Hypothalamus (tissue), 51 donors: Measurements from ENCODE around the gene XBP1.
"Not testable (repeated sequence)": the region's sequence is repeated elsewhere in the genome, so short reads cannot be mapped to it uniquely, and the experiment has no call there.

ENCODE experiments used
- DNase-seq, 51 donors: peaks; one replicate each; lab custom pipeline; 2025; lab: John Stamatoyannopoulos, UW

The XBP1 gene

DNA sequence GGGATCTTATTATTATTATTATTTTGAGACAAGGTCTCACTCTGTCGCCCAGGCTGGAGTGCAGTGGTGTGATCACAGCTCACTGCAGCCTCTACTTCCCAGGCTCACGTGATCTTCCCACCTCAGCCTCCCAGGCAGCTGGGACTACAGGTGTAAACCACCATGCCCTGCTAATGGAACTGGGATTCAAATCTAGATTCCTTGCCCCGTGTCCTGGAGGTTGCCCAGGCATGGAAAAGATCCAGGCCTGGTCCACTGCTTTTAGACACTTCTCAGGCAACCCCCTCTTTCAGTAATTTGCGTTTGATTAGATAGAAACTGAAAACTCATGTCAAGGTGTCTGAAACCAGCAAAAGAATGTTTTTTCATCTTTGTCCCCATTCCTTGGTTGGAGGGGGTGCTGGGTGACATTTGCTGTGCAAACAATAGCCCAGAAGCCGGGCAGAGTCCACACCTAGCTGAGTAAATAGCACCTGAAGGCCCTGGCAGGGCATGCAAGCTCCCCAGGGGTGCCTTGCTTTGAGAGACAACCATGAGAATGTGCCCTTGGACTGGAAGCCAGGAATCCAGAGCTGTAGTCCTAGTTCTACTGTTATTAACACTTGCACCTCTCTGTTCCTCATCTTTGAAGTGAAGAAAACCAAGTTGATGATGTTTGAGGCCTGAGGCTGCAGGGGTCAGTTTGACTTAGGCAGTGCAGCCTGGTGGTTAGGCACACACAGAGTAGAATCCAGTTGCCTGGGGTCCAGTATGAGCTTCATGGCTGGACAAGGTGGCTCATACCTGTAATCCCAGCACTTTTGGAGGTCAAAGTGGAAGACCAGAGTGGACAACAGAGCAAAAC is 19.1 kb upstream of the XBP1 start:
- no peak for DNase-seq

DNA sequence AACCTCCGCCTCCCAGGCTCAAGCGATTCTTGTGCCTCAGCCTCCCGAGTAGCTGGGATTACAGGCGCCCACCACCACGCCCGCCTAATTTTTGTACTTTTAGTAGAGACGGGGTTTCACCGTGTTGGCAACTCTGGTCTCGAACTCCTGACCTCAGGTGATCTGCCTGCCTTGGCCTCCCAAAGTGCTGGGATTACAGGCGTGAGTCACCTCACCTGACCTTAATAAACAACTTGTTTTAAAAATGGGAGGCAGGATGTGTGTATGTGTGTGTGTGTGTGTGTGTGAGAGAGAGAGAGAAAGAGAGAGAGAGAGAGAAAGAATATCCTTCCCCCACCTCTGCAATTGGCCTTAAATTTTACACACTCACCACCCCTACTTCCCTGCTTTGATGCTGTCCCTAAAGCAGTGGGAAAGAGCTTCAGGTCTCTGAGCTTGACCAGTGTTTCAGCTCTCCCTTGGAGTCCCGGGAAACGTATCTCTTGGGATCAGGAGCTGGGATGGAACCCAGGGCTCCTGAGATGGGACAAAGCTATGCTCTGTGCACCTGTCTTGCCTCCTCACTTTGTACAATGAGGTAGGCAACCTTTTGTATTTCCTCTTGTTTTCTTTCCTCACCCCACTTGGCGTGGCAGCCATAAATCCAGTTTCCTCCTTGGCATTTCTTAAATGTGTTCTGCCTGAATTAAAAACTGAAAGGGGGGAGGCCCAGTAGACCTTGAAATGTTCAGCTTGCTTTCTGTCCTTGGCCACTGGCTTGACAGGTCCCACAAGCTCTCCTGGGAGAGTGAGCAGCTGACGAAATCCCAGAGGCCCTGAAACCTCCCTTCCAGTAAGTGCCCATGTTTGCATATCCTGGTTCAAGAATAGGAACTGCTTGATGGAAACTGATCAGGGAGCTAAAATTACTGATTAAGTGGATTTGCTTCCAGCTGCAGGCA is 17.8 kb upstream of the XBP1 start:
- no peak for DNase-seq

DNA sequence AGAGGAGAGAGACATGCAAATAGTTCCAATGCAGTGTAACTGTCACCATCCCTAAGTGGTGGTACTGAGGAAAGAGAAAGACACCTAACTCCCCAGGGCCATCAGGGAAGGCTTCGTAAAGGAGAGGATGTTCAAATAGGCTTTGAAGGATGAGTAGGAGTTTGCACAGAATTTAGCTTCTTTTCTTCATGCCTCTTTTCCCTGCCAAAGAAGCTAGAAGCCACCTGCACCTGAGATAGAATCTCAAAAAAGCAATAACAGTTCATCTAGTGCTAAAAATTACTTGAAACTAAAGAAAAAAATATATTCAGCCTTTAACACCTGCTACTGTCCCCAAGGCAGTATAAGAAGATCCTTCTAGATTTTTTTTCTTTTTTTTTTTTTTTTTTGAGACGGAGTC is 16.7 kb upstream of the XBP1 start:
- DNase-seq, result no peak

DNA sequence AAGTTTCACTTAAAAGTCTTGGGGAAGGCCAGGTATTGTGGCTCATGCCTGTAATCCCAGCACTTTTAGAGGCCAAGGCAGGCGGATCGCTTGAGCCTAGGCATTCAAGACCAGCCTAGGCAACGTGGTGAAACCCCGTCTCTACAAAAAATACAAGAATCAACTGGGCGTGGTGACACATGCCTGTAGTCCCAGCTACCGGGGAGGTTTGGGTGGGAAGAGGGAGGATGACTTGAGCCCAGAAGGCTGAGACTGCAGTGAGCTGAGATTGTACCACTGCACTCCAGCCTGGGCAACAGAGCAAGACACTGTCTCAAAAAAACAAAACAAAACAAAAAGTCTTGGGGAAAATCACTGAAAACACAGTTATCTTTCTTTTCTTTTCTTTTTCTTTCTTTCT is 15.4 kb upstream of the XBP1 start:
- no peak for DNase-seq

DNA sequence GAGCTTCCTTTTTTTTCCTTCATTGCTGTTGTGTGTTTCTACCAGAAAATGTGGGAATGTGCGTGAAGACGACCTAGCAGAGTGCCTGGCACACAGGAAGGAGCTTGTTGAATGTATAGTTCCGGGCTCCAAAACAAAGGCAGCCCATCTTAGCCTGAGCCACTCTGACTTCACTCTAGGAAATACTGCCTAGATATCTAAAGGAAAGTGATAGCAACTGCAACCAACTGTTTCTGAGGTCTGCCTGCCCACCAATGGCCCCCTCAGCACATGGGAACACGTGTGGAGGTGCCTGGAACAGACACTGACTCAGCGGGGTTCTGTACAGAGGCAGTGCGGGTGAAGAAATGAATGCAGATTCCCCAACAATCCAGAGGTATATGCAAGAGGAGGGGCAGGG is 14.7 kb upstream of the XBP1 start:
- DNase-seq, result no peak

DNA sequence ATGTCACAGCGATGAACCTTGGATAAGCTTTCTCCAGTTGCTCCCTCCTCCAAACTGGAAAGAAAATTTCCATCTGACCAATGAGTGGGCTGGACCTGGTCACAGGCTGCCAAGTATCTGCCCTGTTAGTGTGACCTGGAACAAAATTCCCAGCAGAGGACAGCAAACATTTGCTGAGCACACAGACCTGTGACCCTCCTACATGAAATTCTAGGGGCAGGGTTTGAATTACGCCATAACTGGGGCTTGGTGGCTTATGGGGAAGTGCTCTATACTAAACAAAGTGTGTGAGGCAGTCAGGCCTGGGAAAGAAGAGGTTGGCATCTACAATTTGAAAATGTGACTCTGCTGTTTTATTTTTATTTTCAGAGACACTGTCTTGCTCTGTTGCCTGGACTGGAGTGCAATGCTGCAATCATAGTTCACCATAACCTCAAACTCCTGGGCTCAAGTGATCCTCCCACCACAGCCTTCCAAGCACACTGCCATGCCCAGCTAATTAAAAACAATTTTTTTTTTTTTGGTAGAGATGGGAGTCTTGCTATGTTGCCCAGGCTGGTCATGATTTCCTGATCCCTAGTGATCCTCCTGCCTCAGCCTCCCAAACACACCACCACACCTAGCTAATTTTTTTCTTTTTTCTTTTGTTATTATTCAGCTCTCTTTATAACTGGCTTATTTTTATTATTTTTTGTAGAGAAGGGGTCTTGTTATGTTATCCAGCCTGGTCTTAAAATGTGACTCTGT is 13.6 kb upstream of the XBP1 start:
- DNase-seq, result peak in 1 of 51 donors; percentile 8

DNA sequence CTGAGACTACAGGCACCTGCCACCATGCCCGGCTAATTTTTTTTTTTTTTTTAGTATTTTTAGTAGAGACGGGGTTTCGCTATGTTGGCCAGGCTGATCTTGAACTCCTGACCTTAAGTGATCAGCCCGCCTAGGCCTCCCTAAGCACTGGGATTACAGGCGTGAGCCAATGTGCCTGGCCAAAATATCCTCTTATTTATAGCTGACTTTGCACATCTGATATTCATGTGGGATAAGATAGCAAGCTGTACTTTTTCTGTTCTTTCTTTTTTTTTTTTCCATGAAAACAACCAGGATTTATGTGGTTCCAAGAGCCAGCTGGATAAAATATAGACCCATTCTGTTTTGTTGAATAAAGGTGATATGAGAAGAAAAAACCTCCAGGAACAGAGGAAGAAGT is 12.1 kb upstream of the XBP1 start:
- DNase-seq, result no peak

DNA sequence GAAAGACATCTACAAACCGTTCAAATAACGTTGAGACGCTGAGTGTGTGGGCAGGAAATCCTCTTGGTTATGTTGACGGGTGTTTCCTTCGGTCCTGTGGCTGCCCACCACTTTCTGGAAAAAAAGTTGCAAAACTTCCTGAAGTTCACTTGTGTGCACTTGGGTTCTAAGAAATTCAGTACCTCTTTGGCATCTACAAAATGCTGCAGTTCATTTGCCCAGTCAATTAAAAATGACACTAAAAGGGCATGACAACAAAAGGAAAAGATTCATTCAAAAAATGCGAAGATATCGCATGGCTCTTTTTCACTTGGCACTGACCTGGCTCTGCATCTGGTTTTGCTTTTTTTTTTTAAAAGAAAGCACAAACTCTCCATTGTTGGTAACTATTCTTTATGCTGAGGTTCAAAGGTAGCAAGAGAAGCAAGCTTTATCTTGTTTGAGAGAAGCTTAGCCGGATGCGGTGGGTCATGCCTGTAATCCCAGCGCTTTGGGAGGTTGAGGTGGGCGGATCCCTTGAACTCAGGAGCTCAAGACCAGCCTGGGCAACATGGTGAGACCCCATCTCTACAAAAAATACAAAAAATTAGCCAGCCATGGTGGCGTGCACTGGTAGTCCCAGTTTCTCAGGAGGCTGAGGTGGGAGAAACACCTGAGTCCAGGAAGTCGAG is 10.6 kb upstream of the XBP1 start:
- DNase-seq, result peak in 2 of 51 donors; percentile 10 to 11

DNA sequence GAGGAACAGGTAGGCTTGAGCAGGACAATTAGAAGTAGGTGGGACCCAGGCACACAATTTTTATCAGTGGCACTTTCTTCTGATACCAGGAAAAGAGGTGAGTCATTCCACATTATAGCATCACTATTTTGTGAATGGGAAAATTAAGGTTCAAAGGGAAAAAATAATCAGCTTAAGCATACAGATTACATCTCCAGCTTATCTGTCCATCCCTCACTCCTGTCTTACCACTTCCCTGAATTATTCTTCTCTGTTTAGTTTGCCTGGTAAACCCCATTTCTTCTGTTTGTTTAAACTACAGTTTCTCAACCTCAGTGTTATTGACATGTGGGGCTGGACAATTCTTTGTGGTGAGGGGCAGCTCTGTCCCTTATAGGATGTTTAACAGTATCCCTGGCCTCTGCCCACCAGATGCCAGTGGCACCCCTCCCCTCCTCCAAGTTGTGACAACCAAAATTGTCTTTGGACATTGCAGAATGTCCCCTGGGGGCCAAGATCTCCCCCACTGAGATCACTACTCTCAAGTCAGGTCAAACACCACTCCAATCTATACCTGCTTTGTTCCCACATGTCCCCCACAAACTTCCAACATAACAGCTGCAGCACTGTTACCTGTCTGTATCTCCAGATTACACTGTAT is 8.5 kb upstream of the XBP1 start:
- DNase-seq, result no peak

DNA sequence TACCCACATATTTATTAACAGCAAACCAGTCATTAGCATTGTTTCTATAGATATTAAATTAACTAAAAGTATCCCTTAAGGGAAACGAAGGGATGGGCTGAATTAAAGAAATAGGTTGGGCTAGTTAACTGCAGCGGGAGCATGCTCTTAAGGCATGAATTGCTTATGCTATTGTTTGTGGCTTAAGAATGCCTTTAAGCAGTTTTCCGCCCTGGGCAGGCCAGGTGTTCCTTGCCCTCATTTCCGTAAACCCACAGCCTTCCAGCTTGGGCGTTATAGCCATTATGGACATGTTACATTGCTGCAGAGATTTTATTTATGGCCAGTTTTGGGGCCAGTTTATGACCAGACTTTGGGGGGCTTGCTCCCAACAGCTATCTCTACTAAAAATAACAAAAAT is 5.1 kb upstream of the XBP1 start:
- DNase-seq, result not testable (repeated sequence)

DNA sequence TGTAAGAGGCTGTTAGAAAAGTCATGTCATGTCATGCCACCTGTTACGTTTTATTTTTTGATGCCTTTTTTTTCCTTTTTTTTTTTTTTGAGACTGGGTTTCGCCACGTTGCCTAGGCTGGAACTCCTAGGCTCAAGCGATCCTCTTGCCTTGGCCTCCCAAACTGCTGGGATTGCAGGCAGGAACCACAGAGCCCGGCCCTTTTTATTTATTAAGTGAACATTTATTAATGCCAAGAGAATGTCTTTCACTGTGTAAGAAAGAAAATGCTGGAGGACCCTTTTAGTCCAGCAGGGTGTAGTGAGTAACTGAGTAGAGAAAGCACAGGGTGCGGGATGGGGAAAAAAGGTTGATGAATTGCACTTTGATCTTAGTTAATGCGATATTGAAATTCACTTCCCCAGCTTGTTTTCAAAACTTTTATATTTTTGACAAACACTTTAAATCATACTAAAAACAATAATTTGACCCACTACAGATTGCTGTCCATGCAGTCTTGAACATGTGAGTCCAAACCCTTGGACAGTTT is 2.3 kb upstream of the XBP1 start:
- no peak for DNase-seq

DNA sequence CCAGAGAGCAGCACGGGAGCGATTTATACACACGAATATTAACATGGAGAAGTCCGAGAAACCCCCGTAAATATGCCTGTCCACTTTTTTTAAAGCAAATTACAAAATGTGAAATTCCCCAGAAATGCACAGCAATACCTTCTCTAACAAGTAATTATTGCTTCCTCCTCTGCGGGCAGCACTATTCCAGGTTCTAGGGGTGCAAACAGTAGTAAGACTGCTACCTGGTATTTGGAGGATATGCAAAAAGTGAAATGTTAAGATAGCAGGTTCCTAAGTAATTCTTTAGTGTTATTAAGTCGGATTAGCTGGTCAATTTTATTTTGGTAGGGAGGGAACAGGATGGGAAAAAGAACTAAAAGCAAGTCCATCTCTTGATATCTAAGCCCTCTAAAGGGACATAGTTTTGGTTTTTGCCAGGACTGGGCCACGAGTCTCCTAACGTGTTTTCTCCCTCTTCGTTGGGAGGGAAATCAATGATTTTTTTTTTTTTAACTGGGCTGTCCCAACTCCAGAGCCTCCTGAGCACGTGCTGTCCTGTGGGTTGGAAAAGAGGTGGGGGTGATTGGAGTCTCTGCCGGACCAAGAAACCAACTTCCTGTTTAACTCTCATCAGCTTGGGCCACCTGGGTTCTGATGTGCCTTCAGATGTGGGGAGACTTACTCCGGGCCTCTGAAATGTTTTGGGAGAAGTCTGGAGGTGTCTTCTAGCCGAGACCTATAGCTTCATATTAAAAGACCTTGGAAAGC is 1.7 kb upstream of the XBP1 start:
- DNase-seq, result no peak

DNA sequence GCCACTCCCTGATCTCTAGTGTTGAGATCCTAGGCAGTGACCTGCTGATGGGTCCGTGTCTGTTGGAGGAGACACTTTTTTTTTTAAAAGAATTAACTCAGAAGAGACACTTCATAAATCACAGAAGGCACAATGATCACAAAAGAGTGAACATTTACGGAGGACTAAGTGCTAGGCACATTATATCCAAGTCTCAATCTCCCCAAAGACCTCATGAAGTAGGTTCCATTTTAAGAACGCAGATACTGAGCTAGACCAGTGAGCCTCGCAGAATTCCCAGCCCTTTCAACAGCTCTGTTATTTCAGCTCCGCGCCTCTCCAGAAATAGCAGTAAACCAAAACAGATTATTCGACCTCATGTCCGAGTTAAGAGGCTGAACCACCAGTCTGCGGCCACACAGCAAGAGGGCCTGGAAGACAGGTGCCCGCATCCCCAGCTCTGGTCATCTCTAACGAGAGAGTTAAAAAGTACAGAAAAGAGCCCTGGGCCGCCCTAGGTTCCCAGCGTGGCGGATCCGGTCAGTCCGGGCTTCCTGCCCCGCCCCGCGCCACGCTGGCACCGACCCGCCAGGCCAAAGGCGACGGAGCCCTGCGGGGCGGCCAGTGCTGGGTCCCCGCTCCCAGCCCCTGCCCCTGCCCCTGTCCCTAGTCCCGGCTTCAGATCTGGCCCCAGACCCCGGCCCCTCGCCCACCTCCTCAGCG is 612 bp downstream of the XBP1 start:
- DNase-seq, result peak in 27 of 51 donors; percentile 22 to 77 (median 44)

DNA sequence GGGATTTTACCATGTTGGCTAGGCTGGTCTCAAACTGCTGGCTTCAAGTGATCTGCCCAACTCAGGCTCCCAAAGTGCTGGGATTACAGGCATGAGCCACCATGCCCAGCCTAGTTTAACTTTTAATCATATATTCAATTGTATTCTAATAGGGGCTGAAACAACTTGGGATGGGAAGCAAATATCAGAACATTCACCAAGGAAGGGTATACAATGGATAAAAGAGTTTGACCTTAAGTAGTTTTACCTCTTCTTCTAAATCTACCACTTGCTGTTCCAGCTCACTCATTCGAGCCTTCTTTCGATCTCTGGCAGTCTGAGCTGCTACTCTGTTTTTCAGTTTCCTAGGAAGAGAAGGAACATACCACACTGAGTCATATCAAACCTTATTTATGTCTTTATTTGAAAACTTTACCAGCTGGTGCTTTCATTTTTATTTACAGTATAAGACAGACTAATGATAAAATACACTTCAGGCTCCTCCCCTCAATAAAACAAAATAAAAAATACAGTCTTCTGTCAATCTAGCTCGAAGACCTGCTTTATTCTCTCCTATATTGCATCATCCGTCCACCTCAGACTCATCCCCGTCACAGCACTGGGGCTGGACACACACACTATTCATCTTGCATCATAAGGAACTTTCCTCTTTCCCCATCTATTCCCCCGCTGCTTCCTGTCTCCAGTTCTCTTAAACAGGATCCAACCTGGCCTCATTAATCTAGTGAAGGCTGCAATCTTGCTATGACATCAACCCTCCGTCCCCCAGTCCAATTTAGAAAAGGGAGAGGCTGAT is 1.4 kb downstream of the XBP1 start:
- peak in 6 of 51 donors; percentile 14 to 33 (median 24) for DNase-seq

DNA sequence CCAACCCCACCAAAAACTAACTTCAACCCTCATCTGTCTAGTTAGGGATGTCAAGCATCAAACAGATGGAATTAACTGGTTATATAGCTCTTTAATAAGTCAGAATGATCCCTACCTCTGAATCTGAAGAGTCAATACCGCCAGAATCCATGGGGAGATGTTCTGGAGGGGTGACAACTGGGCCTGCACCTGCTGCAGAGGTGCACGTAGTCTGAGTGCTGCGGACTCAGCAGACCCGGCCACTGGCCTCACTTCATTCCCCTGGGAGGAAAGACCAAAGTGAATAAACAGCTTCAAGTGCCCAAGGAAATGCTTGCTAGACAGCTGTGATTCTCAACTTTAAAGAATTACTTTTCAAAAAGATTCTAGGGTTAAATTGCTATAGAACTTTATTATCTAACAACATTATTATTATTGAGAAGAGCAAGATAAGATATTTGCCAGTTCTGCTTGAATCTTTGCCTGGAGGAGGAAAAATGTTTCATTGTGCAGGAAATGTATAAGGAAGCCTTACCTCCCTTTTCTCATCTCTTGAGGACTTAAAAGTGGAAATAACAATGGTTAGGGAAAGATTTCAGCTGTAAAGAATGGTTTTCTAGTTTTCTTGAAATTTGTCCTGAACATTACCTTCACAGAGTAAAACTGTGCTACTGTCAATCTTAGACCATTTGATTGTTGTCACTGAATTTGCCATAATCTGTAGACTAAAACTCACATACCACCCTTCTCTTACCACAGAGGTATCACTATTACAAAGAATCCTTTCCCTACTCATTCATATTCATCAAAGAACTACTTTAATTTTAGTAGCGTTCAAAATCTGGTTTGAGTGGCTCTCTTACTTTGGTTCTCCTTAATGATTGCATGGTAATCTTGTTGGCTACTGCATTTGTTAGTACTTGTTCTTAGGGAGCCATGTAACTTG is 4.2 kb downstream of the XBP1 start:
- DNase-seq, result no peak

DNA sequence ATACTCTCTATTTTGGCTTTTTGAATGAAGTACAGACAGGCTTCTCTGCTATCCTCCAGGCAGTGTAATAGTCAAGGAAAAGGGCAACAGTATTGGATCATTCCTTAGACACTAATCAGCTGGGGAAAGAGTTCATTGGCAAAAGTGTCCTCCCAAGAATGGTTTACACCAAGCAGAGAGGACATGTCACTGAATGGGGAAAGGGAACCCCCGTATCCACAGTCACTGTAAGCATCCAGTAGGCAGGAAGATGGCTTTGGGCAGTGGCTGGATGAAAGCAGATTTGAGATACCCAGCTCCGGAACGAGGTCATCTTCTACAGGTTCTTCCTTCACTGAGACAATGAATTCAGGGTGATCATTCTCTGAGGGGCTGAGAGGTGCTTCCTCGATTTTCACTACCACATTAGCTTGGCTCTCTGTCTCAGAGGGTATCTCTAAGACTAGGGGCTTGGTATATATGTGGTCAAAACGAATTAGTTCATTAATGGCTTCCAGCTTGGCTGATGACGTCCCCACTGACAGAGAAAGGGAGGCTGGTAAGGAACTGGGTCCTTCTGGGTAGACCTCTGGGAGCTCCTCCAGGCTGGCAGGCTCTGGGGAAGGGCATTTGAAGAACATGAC is 5.2 kb downstream of the XBP1 start:
- DNase-seq, result no peak
